IPS-20b (cell line): ENCODE data around the gene SLC39A13.

Experiments used
- H3K27ac ChIP-seq: one replicate; pipeline ENCODE4 v1.5.1; 2013; ENCODE audit warnings: low read length
- H3K27me3 ChIP-seq: 2 replicates; pipeline ENCODE4 v1.6.1; 2013; ENCODE audit warnings: mild to moderate bottlenecking, low read length, inconsistent platforms; ENCODE audit not compliant: insufficient read depth
- H3K36me3 ChIP-seq: 2 replicates; pipeline ENCODE4 v1.6.1; 2013; ENCODE audit warnings: low read depth, mild to moderate bottlenecking, inconsistent platforms, low read length, moderate library complexity; ENCODE audit not compliant: insufficient read depth
- H3K4me1 ChIP-seq: 2 replicates; pipeline ENCODE4 v1.6.1; 2013; ENCODE audit warnings: mild to moderate bottlenecking, control low read depth, inconsistent platforms, low read length, moderate library complexity; ENCODE audit not compliant: insufficient read depth
- H3K4me3 ChIP-seq: 2 replicates; pipeline ENCODE4 v1.5.1; 2013; ENCODE audit warnings: mild to moderate bottlenecking, low read length, inconsistent platforms
- H3K9ac ChIP-seq: 2 replicates; pipeline ENCODE4 v1.6.1; 2013; ENCODE audit warnings: low read depth, mild to moderate bottlenecking, inconsistent platforms, low read length, moderate library complexity
- H3K9me3 ChIP-seq: 2 replicates; pipeline ENCODE4 v1.6.1; 2013; ENCODE audit warnings: mild to moderate bottlenecking, low read depth, low read length, inconsistent platforms; ENCODE audit not compliant: insufficient read depth

SLC39A13 gene

GRCh38 chr11:47375546-47376085, 32.8 kb upstream of the SLC39A13 start:
- H3K9me3 ChIP-seq, result no peaks in the 10 kb centered on the region
- H3K27ac ChIP-seq, result no peak overlapping the region
- H3K4me1 ChIP-seq, result no peaks in the 10 kb centered on the region
- H3K9ac ChIP-seq, result no peak overlapping the region
- no peak overlapping the region for H3K4me3 ChIP-seq
- H3K27me3 ChIP-seq, result no peaks in the 10 kb centered on the region
- no peaks in the 10 kb centered on the region for H3K36me3 ChIP-seq

GRCh38 chr11:47376107-47376524, 32.3 kb upstream of the SLC39A13 start:
- Histone ChIP-seq H3K9me3 (no peaks in the 10 kb centered on the region), H3K4me3 (no peak overlapping the region), H3K36me3 (no peaks in the 10 kb centered on the region), H3K27ac (no peak overlapping the region), H3K4me1 (no peaks in the 10 kb centered on the region), H3K27me3 (no peaks in the 10 kb centered on the region), H3K9ac (no peak overlapping the region)

GRCh38 chr11:47376525-47377371, 31.6 kb upstream of the SLC39A13 start:
- no peak overlapping the region for H3K4me3 ChIP-seq
- no peaks in the 10 kb centered on the region for H3K9me3 ChIP-seq
- H3K36me3 ChIP-seq, result no peaks in the 10 kb centered on the region
- no peaks in the 10 kb centered on the region for H3K4me1 ChIP-seq
- H3K27me3 ChIP-seq, result no peaks in the 10 kb centered on the region
- H3K9ac ChIP-seq, result no peak overlapping the region
- H3K27ac ChIP-seq, result no peak overlapping the region

GRCh38 chr11:47377571-47378009, 30.8 kb upstream of the SLC39A13 start:
- H3K36me3 ChIP-seq, result no peaks in the 10 kb centered on the region
- no peaks in the 10 kb centered on the region for H3K9me3 ChIP-seq
- H3K27ac ChIP-seq, result no peak overlapping the region
- no peak overlapping the region for H3K9ac ChIP-seq
- no peak overlapping the region for H3K4me3 ChIP-seq
- H3K4me1 ChIP-seq, result no peaks in the 10 kb centered on the region
- no peaks in the 10 kb centered on the region for H3K27me3 ChIP-seq

- no peaks in the 10 kb centered on the region for H3K4me1 ChIP-seq
- H3K4me3 ChIP-seq, result no peak within 1 kb of the TSS
- no peak within 1 kb of the TSS for H3K9ac ChIP-seq
- H3K36me3 ChIP-seq, result no peaks in the 10 kb centered on the region
- H3K27ac ChIP-seq, result no peak within 1 kb of the TSS
- no peaks in the 10 kb centered on the region for H3K9me3 ChIP-seq
- H3K27me3 ChIP-seq, result no peaks in the 10 kb centered on the region
These were observed 30.2 kb upstream of the SLC39A13 start, which contains the start of gene SPI1 for GRCh38 chr11:47378010-47378835. Gene SPI1, minus strand, starts transcription at chr11:47378547. Its CDS starts 194 bp downstream, at chr11:47378353.

GRCh38 chr11:47378836-47379170, 29.6 kb upstream of the SLC39A13 start:
- Histone ChIP-seq H3K27me3 (no peaks in the 10 kb centered on the region), H3K4me3 (no peak overlapping the region), H3K9ac (no peak overlapping the region), H3K36me3 (no peaks in the 10 kb centered on the region), H3K9me3 (no peaks in the 10 kb centered on the region), H3K27ac (no peak overlapping the region), H3K4me1 (no peaks in the 10 kb centered on the region)

GRCh38 chr11:47379317-47379716, 29.1 kb upstream of the SLC39A13 start:
- H3K4me3 ChIP-seq, result no peak overlapping the region
- no peak overlapping the region for H3K9ac ChIP-seq
- no peaks in the 10 kb centered on the region for H3K36me3 ChIP-seq
- H3K27ac ChIP-seq, result no peak overlapping the region
- H3K27me3 ChIP-seq, result no peaks in the 10 kb centered on the region
- no peaks in the 10 kb centered on the region for H3K4me1 ChIP-seq
- no peaks in the 10 kb centered on the region for H3K9me3 ChIP-seq

- H3K4me3 ChIP-seq, result no peak overlapping the region
- H3K4me1 ChIP-seq, result no peaks in the 10 kb centered on the region
- no peaks in the 10 kb centered on the region for H3K36me3 ChIP-seq
- H3K27me3 ChIP-seq, result no peaks in the 10 kb centered on the region
- no peaks in the 10 kb centered on the region for H3K9me3 ChIP-seq
- H3K9ac ChIP-seq, result no peak overlapping the region
- no peak overlapping the region for H3K27ac ChIP-seq
These were observed 28.3 kb upstream of the SLC39A13 start for GRCh38 chr11:47380078-47380477.

- Histone ChIP-seq H3K9ac (no peak overlapping the region), H3K4me1 (no peaks in the 10 kb centered on the region), H3K4me3 (no peak overlapping the region), H3K9me3 (no peaks in the 10 kb centered on the region), H3K36me3 (no peaks in the 10 kb centered on the region), H3K27ac (no peak overlapping the region), H3K27me3 (no peaks in the 10 kb centered on the region)
These were observed 25.3 kb upstream of the SLC39A13 start for GRCh38 chr11:47383071-47383470.

- no peaks in the 10 kb centered on the region for H3K36me3 ChIP-seq
- no peaks in the 10 kb centered on the region for H3K9me3 ChIP-seq
- H3K9ac ChIP-seq, result no peak overlapping the region
- H3K4me1 ChIP-seq, result no peaks in the 10 kb centered on the region
- no peak overlapping the region for H3K27ac ChIP-seq
- no peaks in the 10 kb centered on the region for H3K27me3 ChIP-seq
- no peak overlapping the region for H3K4me3 ChIP-seq
These were observed 23.9 kb upstream of the SLC39A13 start for GRCh38 chr11:47384498-47384897.

GRCh38 chr11:47387944-47388696, 20.3 kb upstream of the SLC39A13 start:
- H3K27me3 ChIP-seq, result no peaks in the 10 kb centered on the region
- H3K27ac ChIP-seq, result no peak overlapping the region
- no peaks in the 10 kb centered on the region for H3K36me3 ChIP-seq
- no peaks in the 10 kb centered on the region for H3K4me1 ChIP-seq
- H3K9me3 ChIP-seq, result no peaks in the 10 kb centered on the region
- no peak overlapping the region for H3K9ac ChIP-seq
- no peak overlapping the region for H3K4me3 ChIP-seq
